GM13976 (cell line): Measurements from ENCODE around the gene CPB1.

Experiments
- DNase-seq: peaks from one replicate; pipeline ENCODE4 v3.0.0; 2012; ENCODE audit warnings: low spot score
- in situ Hi-C: fragments of 300-500 bp; cut with MboI; formaldehyde crosslinking; loops from one replicate; pipeline ENCODE4 v1.12.0; 2022; ENCODE audit warnings: low sequenced_read_pairs, mixed read lengths, inconsistent platforms; ENCODE audit not compliant: unreplicated experiment
- TF ChIP-seq, protein P1 (sequence below): IDR thresholded peaks from 2 replicates; pipeline ENCODE4 v1.5.1; 2012; ENCODE audit warnings: borderline replicate concordance, mild to moderate bottlenecking; ENCODE audit not compliant: insufficient read depth; ENCODE audit errors: extremely low read depth, missing control alignments, control extremely low read depth

Gene CPB1

DNA sequence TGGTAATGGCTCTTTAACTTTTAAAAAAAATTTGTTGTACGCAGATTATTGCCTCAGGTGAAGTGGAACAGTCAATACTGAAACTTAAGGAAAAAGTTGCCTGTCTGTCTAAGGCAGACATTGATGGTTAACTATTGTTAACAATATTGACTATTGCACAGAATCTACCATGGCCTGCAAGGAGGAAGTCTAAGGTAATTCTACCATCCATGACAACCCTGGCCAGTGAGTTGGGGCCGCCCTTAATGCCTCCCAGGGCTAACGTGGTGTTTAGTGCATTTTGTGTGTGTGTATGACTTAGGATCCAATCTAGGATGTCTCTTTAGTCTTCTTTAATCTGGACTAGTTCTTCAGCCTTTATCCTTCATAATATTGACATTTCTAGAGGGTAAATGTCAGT is 2.1 kb upstream of the CPB1 start:
- in situ Hi-C loops: no loop called here
- TF ChIP-seq, protein P1, sequence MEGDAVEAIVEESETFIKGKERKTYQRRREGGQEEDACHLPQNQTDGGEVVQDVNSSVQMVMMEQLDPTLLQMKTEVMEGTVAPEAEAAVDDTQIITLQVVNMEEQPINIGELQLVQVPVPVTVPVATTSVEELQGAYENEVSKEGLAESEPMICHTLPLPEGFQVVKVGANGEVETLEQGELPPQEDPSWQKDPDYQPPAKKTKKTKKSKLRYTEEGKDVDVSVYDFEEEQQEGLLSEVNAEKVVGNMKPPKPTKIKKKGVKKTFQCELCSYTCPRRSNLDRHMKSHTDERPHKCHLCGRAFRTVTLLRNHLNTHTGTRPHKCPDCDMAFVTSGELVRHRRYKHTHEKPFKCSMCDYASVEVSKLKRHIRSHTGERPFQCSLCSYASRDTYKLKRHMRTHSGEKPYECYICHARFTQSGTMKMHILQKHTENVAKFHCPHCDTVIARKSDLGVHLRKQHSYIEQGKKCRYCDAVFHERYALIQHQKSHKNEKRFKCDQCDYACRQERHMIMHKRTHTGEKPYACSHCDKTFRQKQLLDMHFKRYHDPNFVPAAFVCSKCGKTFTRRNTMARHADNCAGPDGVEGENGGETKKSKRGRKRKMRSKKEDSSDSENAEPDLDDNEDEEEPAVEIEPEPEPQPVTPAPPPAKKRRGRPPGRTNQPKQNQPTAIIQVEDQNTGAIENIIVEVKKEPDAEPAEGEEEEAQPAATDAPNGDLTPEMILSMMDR: no peak
- no peak for DNase-seq

DNA sequence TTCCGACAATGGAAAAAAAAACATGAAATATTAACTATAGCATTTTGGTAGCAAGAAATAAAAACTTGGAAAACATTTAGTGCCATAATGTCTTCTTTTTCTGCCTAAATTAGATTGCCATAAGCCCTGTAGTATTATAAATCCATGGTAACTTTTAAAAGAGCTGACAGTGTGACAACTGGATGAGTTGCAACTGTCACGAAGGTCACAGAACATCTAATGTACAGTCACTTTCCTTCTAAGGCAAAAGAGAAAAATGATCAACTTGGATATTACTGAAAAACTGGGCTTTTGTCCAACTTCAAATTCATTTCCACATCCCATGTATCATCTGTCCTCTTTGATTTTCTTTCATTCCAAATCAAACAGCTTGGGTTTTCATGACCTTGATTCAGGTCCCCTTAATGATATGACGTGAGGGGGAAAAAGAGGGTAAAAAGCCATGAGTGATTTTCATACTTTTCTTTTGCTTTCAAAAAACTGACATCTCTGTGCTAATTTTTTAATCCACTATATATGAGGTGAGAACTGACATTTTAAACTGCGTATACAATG is 602 bp downstream of the CPB1 start:
- DNase-seq: no peak
- in situ Hi-C loops: no loop called here
- TF ChIP-seq, protein P1: no peak

DNA sequence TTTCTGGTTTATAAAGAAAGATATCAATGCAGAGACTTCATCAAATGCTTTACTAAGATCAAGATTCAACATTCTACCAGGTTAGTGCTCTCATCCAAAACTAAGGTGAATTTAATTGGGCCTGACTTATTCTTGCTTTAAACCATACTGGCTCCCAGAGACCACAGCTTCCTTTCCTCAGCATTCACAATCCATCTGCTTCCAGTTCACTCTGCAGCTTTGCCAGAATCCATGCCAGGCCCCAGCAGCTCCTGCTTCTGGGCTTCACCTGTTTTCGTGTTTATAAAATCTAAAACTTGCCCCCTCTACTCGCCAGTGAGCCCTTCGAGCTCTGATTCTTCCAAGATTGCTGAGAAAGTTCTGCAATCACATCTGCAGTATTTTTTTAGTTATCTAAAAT is 2.3 kb downstream of the CPB1 start:
- DNase-seq: no peak
- TF ChIP-seq, protein P1: no peak
- in situ Hi-C loops: no loop called here

DNA sequence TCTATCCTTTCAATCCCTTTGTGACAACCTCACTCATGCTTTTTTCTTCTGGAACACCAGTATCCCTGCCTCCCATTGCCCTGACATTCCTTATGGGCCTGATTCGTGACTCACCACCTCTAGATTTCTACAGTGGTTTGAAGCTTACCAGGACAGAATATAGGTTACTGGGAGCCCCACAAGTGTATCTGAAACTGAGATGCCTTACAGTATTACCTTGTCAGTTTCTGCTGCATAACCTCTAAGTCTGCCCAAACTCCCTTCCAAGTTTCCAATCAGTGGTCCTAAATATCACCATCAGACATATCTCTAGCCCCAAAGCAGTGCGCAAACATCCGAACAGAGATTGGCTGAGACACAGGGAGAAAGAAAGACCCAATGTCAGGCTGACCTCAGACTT is 5.6 kb downstream of the CPB1 start:
- TF ChIP-seq, protein P1: no peak
- in situ Hi-C loops: no loop called here
- no peak for DNase-seq

DNA sequence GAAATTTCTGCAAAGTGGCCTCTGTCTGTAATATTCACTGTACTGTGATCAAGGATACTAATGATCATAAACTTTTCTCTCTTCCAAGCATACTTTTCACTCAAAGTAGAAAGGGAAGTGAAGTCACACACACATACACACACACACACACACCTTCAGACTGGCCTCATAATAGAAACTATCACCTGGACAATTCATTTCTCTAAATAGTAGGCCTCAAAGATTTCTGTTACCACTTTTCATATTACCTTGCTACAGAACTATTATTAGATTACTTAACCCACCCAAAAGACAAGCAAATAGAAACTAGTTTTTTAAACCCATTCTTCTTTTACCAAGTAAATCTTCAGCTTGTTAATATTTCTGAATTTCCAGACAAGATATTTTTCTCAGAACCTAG is 12.2 kb downstream of the CPB1 start:
- no peak for DNase-seq
- TF ChIP-seq, protein P1: no peak
- in situ Hi-C loops: no loop called here

DNA sequence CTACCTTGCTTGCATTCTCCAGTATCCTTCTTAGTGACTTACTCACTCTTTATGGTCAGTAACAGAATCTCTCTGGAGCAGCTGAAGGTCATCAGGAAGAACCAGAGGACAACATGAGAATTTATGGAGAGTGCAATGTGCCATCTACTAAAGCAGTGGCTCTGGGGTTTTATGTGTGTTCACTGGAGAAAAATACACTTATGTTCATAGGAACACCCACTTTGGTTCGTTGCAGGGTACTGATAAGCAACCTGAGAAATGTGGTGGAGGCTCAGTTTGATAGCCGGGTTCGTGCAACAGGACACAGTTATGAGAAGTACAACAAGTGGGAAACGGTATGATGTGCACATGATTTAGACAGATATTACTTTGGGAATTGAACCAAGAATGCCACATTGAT is 12.8 kb downstream of the CPB1 start:
- TF ChIP-seq, protein P1: no peak
- no peak for DNase-seq

More for the DNA sequence above, 12.8 kb downstream of the CPB1 start:
- in situ Hi-C loops: no loop called here
